ENCODE data around the gene PER3.

DNA sequence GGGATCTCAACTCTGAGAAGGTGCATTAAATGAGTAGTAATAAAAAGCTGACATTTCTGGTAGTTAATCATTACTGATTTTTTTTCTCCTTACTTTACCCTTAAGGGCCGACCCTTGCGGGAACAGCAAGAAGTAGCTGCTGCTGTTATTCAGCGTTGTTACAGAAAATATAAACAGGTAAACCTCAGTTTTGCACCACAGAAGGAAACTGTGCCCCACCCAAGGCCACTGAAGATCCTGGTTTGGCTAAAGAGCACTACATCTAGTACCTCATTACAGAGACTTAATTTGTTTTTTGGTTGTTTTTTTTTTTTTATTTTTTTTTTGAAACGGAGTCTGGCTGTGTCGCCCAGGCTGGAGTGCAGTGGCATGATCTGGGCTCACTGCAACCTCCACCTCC is 36.5 kb upstream of the PER3 start:
- TF ChIP-seq CTCF (conservative IDR thresholded peaks at IDR 0.05; ENCODE audit: low read length) (no peak), EZH2phosphoT487 (IDR thresholded peaks at IDR 0.05; ENCODE audit: borderline replicate concordance) (no peak)
